ENCODE measurements around the gene RGS17.
A peak's percentile ranks its signal among the peaks of the same experiment; 100 is the strongest.

Gene RGS17

GRCh38 chr6:153044295-153044694, 86.8 kb downstream of the RGS17 start:
- TF ChIP-seq CTCF (IDR thresholded peaks at IDR 0.05; ENCODE audit: low read depth, low read length): no peak
- peak in 1 of 2 donors; percentile 14 for DNase-seq (ENCODE audit: low read depth in 2 of 2)

GRCh38 chr6:153043719-153044118, 87.4 kb downstream of the RGS17 start:
- DNase-seq (ENCODE audit: low read depth in 2 of 2): no peak
- no peak overlapping the region for H3K4me3 ChIP-seq (replicated peaks in 1 of 2; ENCODE audit: low read depth in 2 of 2, low read length in 2 of 2)
- TF ChIP-seq CTCF (IDR thresholded peaks at IDR 0.05; ENCODE audit: low read depth, low read length): no peak

More at GRCh38 chr6:153044295-153044694, 86.8 kb downstream of the RGS17 start:
- H3K4me3 ChIP-seq (replicated peaks in 1 of 2; ENCODE audit: low read depth in 2 of 2, low read length in 2 of 2): no peak overlapping the region

GRCh38 chr6:153038378-153039057, 92.6 kb downstream of the RGS17 start:
- DNase-seq (ENCODE audit: low read depth in 2 of 2): peak; percentile 15 to 79
- no peak for TF ChIP-seq CTCF (IDR thresholded peaks at IDR 0.05; ENCODE audit: low read depth, low read length)
- no peak overlapping the region for H3K4me3 ChIP-seq (replicated peaks in 1 of 2; ENCODE audit: low read depth in 2 of 2, low read length in 2 of 2)

GRCh38 chr6:153034139-153034538, 96.9 kb downstream of the RGS17 start:
- DNase-seq (ENCODE audit: low read depth in 2 of 2): no peak
- H3K4me3 ChIP-seq (replicated peaks in 1 of 2; ENCODE audit: low read depth in 2 of 2, low read length in 2 of 2): no peak overlapping the region
- no peak for TF ChIP-seq CTCF (IDR thresholded peaks at IDR 0.05; ENCODE audit: low read depth, low read length)

GRCh38 chr6:153032255-153032882, 98.7 kb downstream of the RGS17 start:
- peak; percentile 85 to 88 for DNase-seq (ENCODE audit: low read depth in 2 of 2)
- peak; percentile 27 for TF ChIP-seq CTCF (IDR thresholded peaks at IDR 0.05; ENCODE audit: low read depth, low read length)
- no peak overlapping the region for H3K4me3 ChIP-seq (replicated peaks in 1 of 2; ENCODE audit: low read depth in 2 of 2, low read length in 2 of 2)

GRCh38 chr6:153031335-153031955, 99.6 kb downstream of the RGS17 start:
- no peak for TF ChIP-seq CTCF (IDR thresholded peaks at IDR 0.05; ENCODE audit: low read depth, low read length)
- no peak overlapping the region for H3K4me3 ChIP-seq (replicated peaks in 1 of 2; ENCODE audit: low read depth in 2 of 2, low read length in 2 of 2)
- DNase-seq (ENCODE audit: low read depth in 2 of 2): peak in 1 of 2 donors; percentile 63

All from cardiac fibroblast (primary cell).